GM18951 (cell line): ENCODE measurements around the gene HRC.

Source experiments
- POLR2A ChIP-seq: IDR thresholded peaks from 4 replicates; pipeline ENCODE4 v1.6.1; 2011; ENCODE audit warnings: mild to moderate bottlenecking; ENCODE audit not compliant: insufficient read length, insufficient read depth; ENCODE audit errors: extremely low read depth
- in situ Hi-C: fragments of 300-500 bp; cut with MboI; formaldehyde crosslinking; loops from one replicate; pipeline ENCODE4 v1.12.0; 2022; ENCODE audit warnings: low sequenced_read_pairs, mixed read lengths, inconsistent platforms; ENCODE audit not compliant: unreplicated experiment

The HRC gene

GRCh38 chr19:49120325-49120683 is 34.9 kb downstream of the HRC start:
- in situ Hi-C loops = no loop called here
- no peak for TF ChIP-seq POLR2A

GRCh38 chr19:49119411-49120324 is 35.5 kb downstream of the HRC start, which contains the start of gene PPFIA3:
PPFIA3 (plus strand) TSS chr19:49119544; CDS start chr19:49127874, 8,330 bp downstream.
- no peak for TF ChIP-seq POLR2A
- in situ Hi-C loops = no loop called here

GRCh38 chr19:49118565-49119410 is 36.4 kb downstream of the HRC start, which contains the start of gene C19orf73:
C19orf73 (minus strand) TSS chr19:49119143; CDS start chr19:49119022, 121 bp downstream.
- in situ Hi-C loops = no loop called here
- peak; percentile 68 for TF ChIP-seq POLR2A

- TF ChIP-seq POLR2A = no peak
- in situ Hi-C loops = no loop called here
Observed at GRCh38 chr19:49117677-49118564, 37.3 kb downstream of the HRC start.

GRCh38 chr19:49116544-49116943 is 38.7 kb downstream of the HRC start:
- in situ Hi-C loops = no loop called here
- TF ChIP-seq POLR2A = no peak

GRCh38 chr19:49114630-49115363 is 40.4 kb downstream of the HRC start:
- in situ Hi-C loops = no loop called here
- TF ChIP-seq POLR2A = no peak

GRCh38 chr19:49113762-49114629 is 41.2 kb downstream of the HRC start, which contains the start of gene LIN7B:
LIN7B (plus strand) TSS chr19:49114370; CDS start chr19:49114405, 35 bp downstream.
- in situ Hi-C loops = no loop called here
- peak; percentile 47 for TF ChIP-seq POLR2A

- no peak for TF ChIP-seq POLR2A
- in situ Hi-C loops = no loop called here
Observed at GRCh38 chr19:49111218-49111998, 43.8 kb downstream of the HRC start.

- in situ Hi-C loops = no loop called here
- TF ChIP-seq POLR2A = no peak
Observed at GRCh38 chr19:49110567-49110966, 44.6 kb downstream of the HRC start.

- no peak for TF ChIP-seq POLR2A
- in situ Hi-C loops = no loop called here
Observed at GRCh38 chr19:49109569-49110233, 45.5 kb downstream of the HRC start.
